Fibroblast of gingiva (primary cell): Measurements from ENCODE around the gene LRIT2.
A peak's percentile ranks its signal among the peaks of the same experiment; 100 is the strongest.

Source experiments
- DNase-seq: peaks from one replicate; pipeline ENCODE4 v3.0.0-alpha.2; 2011; ENCODE audit warnings: low read depth

Gene LRIT2

DNA sequence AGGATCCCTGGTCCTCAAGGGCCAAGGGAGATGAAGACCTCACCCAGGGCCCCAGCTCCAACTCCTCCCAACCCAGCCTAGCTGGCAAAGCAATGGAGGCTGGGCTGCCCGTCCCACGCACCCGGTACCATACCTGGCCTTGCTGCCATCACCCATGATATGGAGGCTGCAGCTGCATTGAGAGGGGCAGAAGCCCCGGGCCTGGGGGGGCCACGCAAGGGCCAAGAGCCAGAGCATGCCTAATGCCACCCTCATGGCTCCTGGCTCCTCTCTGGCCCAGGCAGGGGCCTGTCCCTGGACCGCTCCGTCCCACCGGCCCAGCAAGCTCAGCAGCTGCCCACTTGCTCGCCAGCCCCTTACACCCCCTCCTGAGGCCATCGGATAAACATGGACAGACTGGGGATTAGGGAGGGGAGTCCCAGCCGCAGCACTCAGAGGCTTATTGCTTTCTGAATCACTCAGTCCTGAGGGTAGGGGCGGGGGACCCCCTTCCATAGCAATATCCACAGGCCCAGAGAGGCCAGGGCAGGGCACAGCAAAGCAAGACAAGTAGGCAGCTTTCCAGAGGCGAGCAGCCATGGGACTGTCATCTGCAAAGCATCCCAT lies 15.9 kb upstream of the LRIT2 start, which contains the start of gene LRIT1:
Gene LRIT1 (minus strand): TSS at position 362 of the 606 bp plus-strand sequence. CDS start 107 bp downstream, at position 255.
- DNase-seq, result no peak

DNA sequence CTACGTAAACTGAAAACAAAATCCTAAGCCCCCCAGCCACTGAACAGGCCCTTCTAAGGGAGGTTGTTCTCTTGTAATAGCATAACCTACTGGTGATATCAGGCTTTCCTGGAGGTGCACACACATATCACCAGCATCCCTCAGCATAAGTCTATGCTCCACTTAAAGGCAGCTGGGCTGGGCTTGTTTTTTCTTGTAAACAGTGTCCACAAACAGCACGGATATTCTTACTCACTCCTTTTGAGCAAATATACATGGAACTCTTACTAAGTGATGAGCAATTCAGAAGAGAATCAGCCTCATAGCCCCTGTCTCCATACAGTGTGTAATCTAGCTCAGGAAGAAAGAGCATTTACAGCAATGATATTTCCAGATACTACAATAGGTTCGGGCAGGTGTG lies 13.6 kb upstream of the LRIT2 start:
- DNase-seq, result no peak

DNA sequence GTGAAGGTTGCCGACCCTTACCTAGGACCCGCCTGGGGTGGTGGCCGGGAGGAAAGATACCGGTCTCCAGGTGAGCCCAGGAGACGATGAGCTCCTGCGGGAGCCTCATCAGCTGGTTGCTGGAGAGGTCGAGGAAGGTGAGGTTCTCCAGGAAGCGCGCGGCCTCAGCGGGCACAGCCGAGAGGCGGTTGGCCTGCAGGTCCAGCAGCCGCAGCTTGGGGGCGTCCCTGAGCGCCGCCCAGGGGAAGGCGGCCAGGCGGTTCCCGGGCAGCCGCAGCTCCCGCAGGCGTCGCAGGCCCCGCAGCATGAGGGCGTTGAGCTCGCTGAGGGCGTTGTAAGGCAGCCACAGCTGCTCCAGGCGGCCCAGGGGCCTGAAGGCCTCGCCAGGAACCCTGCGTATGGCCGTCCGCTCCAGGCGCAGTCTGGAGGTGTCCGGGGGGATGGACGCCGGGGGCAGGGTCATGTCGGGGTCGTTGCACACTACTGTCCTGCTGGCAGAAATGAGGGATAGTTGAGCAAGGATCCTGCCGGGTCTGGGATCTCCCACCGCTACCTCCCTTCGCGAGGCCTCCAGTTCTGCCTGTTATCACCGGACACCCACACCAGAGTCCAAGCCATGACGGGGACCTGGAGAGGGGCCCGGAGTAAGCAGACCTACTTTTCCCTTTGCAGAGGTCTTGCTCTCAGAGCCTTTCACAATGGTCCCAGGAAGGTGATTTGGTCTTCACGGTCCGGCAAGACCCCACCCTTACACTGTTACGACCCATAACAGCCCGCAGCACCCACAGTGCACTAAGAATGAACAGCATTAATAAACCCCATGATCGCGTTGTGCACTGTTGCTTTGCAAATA lies 12.1 kb upstream of the LRIT2 start:
- no peak for DNase-seq

GRCh38 chr10:84236807-84237198 lies 11.5 kb upstream of the LRIT2 start:
- no peak for DNase-seq

DNA sequence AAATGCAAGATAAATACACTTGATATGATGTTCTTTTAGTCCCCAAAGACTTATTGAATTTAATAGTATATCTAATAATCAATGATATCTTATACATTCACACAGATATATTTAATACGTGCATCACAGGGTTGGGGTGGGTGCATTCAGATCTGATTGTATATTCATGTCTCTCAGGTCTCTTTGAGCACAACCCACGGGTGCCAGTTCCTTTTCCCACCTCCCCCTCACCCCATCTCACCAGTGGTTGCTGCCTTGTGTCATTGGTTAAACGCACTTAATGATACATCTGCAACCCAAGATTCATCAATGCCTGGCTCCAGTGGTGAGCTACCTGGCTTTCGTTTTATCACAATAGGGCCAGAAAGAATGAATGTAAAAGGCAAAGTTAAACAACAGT lies 9.8 kb upstream of the LRIT2 start:
- no peak for DNase-seq

DNA sequence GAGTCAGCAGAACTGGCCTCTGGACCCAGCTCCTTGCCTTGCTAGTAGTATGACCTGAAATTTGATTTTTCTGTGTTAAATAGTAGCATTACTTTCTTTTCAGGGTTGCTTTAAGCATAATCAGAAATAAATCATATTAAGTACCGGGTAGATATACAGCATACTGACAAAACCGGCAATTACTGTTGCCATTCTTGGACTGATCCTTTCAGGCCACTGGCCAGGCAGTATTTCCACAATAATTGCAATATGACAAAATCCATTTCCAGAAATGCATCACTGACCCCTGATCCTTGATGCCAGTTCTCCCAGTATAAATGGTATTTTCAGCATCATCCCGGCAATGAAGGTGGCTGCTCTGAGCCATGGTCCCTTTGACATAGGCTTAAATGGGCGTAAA lies 9.1 kb upstream of the LRIT2 start:
- no peak for DNase-seq

DNA sequence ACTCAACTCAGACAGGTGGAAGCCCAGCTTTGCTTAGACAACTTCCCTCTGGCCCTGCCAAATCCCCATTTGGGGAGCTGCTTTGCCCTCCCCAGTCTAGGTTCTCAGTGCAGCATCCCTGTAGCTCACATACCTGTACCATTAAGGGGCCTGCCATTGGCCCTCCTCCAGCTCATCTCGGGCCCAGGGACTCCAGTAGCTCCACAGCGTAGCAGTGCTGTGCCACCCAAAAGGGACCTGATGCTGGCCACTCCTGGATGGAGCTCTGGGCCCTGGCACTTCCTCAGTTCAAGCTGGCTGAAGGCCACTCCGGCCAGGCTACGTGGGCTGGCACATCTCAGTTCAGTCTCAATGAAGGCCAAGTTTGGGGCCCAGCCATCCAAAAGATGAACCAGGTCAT lies 8.6 kb upstream of the LRIT2 start:
- no peak for DNase-seq

DNA sequence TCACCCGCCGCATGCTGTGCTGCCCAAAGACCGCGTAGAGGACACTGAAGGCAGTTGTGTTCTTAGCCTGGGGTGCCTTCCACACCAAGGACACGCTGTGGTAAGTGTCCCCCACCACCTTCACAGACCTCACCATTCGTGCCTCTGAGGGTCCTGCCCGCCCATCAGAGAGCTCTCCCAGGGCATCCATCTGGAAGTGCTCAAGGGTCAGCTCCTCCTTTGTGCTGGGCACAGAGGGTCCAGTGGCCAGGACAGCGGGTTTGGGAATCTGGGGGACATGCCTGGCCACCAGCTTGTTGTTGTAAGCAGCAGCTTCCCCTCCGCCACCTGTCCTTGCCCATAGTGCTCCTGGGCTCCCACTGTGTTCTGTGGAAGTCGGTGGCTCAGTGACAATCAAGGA lies 7.0 kb upstream of the LRIT2 start:
- no peak for DNase-seq

GRCh38 chr10:84230359-84230758 lies 5.0 kb upstream of the LRIT2 start:
- DNase-seq, result peak; percentile 6

- DNase-seq, result no peak
Measured at GRCh38 chr10:84227810-84228209, 2.5 kb upstream of the LRIT2 start.

DNA sequence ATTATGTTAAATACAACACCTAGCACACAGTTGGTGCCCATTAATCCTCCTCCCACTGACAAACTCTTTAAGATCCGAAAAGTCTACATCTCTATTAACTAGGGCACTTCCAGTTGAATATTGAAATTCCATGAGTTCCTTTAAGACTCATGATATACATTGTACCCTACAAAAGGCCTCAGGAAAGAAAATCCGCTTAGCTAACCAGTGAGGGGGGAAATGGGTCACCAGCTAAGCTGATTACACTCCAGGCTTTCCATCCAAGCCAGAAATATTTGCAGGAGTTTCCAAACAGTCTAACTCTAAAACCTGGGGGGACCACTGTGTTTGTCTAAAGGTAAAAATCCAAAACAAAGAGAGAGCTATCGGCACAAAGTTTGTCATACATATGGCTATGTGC lies 1.3 kb upstream of the LRIT2 start:
- no peak for DNase-seq

GRCh38 chr10:84224411-84225028 lies 824 bp downstream of the LRIT2 start:
- DNase-seq, result no peak

DNA sequence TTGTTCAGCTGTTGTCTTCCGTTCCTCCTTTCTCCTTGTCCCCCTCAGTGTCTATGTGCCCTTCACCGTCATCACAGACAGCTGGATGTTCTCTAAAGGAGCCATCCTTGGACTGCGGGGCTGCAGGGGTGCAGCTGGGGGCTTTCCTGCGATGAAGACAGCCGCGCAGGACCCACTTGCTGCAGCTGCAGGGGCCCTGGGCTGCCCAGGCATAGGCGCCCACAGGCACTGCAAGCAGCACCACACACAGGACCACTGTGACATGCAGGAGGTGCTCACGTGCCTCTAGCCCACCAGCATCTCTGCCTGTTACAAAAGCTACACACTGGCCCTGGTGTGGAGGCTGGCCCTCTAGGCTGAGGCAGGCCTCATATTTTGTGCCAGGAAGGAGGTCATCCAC lies 3.4 kb downstream of the LRIT2 start:
- no peak for DNase-seq

DNA sequence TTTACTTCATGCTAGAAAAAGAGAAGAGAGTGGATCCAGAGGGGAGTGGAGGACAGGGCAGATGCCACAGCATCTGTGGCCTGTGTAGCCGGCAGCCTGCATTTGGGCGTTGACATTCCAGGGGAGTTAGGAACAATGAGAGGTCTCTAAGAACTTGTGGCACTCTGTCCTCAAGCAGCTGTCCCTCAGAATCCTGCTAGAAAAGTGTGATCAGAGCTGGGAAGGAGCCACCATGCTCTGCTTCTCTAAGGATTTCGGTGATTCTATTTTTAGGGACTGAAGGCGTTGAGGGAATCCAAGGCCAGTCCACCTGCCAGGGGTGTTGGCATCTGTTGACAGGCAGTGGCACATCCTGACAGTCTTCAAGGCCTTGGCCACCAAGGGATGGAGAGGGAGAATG lies 7.6 kb downstream of the LRIT2 start:
- no peak for DNase-seq

GRCh38 chr10:84216834-84217233 lies 8.5 kb downstream of the LRIT2 start:
- no peak for DNase-seq

DNA sequence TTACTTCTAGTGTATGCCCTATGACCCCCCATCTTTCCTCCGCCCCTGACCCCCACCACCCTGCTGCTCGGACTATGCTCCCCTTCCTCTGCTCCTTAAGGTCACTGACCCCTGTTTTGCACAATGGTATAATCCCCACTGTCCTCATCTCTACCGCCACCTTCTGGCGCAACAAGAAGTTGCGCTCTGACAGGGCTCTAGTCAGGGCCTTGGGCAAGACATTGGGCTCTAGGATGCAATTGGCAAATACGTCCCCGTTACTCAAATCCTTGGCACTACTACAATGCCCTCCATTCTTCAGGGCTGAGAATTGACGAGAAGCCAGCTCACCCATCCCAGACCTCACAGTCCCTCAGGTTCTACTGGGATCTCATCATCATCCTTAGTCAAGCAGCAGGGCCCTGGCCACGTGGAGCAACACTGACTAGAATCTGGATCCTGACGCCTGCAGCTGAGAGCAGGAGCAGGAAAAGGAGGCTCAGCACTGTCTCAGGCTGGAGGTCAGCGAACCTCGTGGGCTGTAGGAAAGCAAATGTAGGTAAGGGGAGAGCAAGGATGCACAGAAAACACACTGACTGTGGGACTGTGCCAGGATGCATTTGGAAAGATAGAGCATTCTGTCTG lies 10.6 kb downstream of the LRIT2 start:
- DNase-seq, result no peak

DNA sequence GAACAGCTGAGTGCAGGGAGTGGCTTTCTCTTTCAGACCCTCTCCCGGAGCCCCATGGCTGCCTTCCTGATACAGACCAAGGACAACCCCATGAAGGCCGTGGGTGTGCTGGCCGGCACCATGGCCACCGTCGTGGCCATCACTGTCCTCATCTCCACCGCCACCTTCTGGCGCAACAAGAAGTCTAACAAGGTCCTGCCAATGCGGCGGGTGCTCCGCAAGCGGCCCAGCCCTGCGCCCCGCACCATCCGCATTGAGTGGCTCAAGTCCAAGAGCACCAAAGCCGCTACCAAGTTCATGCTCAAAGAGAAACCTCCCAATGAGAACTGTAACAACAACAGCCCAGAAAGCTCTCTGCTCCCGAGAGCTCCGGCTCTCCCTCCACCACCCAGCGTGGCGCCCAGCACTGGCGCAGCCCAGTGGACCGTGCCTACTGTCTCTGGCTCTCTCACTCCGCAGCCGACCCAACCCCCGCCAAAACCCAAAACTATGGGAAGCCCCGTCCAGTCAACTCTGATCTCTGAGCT lies 11.2 kb downstream of the LRIT2 start:
- DNase-seq, result no peak

GRCh38 chr10:84213076-84213475 lies 12.3 kb downstream of the LRIT2 start:
- no peak for DNase-seq

- no peak for DNase-seq
Measured at GRCh38 chr10:84212014-84212413, 13.3 kb downstream of the LRIT2 start.

- DNase-seq, result no peak
Measured at GRCh38 chr10:84211566-84211965, 13.8 kb downstream of the LRIT2 start.

GRCh38 chr10:84208023-84208422 lies 17.3 kb downstream of the LRIT2 start:
- DNase-seq, result no peak

- no peak for DNase-seq
Measured at GRCh38 chr10:84205853-84206525, 19.4 kb downstream of the LRIT2 start.
